ENCODE measurements around the gene CD47. TPM values are rescaled to one million over a fixed set of nuclear protein-coding genes. Genes with fewer than 3 reads are reported as not detected.

The CD47 gene
- total and polyA plus RNA-seq, 2 of the 4 experiments (the other 2 are of a cell fraction): 45.9 to 52.0 TPM

GRCh38 chr3:108021131-108021530 is 69.7 kb downstream of the CD47 start:
- BruUV-seq (replicated peaks): no TSS peak
- no peak for TF ChIP-seq CTCF (conservative IDR thresholded peaks at IDR 0.05; ENCODE audit: low read depth, low read length)
- TF ChIP-seq SMC3 (IDR thresholded peaks at IDR 0.05; ENCODE audit: low read depth, low read length): no peak
- TF ChIP-seq CEBPB (IDR thresholded peaks at IDR 0.05; ENCODE audit: low read depth, low read length): no peak
- TF ChIP-seq RFX5 (IDR thresholded peaks at IDR 0.05; ENCODE audit: low read depth, low read length): no peak
- TF ChIP-seq BHLHE40 (IDR thresholded peaks at IDR 0.05; ENCODE audit: low read depth, low read length): no peak
- no peak for TF ChIP-seq MXI1 (IDR thresholded peaks at IDR 0.05; ENCODE audit: borderline replicate concordance, low read depth, low read length)
- TF ChIP-seq RAD21 (IDR thresholded peaks at IDR 0.05; ENCODE audit: low read length): no peak
- TF ChIP-seq FOS (IDR thresholded peaks at IDR 0.05; ENCODE audit: low read depth, low read length): no peak
- no peak for TF ChIP-seq MAZ (IDR thresholded peaks at IDR 0.05; ENCODE audit: borderline replicate concordance, low read depth, low read length)
- TF ChIP-seq, protein P1, sequence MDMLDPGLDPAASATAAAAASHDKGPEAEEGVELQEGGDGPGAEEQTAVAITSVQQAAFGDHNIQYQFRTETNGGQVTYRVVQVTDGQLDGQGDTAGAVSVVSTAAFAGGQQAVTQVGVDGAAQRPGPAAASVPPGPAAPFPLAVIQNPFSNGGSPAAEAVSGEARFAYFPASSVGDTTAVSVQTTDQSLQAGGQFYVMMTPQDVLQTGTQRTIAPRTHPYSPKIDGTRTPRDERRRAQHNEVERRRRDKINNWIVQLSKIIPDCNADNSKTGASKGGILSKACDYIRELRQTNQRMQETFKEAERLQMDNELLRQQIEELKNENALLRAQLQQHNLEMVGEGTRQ (IDR thresholded peaks at IDR 0.05; ENCODE audit: low read depth, low read length): no peak
- no peak for TF ChIP-seq MAFK (IDR thresholded peaks at IDR 0.05; ENCODE audit: low read depth, low read length)
- no peak for TF ChIP-seq POLR2A (IDR thresholded peaks at IDR 0.05; ENCODE audit: low read depth, low read length)
- no peak for TF ChIP-seq RCOR1 (IDR thresholded peaks at IDR 0.05; ENCODE audit: insufficient replicate concordance, low read length)
- no peak for TF ChIP-seq NFE2L2 (IDR thresholded peaks at IDR 0.05; ENCODE audit: low read depth, low read length)
- TF ChIP-seq ELK1 (IDR thresholded peaks at IDR 0.05; ENCODE audit: borderline replicate concordance, low read depth, low read length): no peak
- no peak for TF ChIP-seq CHD1 (IDR thresholded peaks at IDR 0.05; ENCODE audit: low read depth, low read length)

More at GRCh38 chr3:108021131-108021530, 69.7 kb downstream of the CD47 start:
- Histone ChIP-seq H2BK20ac (ENCODE audit: low read depth, low read length) (no peak overlapping the region), H2BK120ac (ENCODE audit: low read depth, low read length) (no peak overlapping the region), H3K79me1 (ENCODE audit: low read depth in 1 of 2, low read length in 2 of 2) (no peaks in the 10 kb centered on the region), H3K56ac (ENCODE audit: extremely low read depth, insufficient read depth, low read length) (no peak overlapping the region), H4K5ac (ENCODE audit: low read depth, low read length) (no peak overlapping the region), H3K23ac (ENCODE audit: low read depth, low read length) (no peak overlapping the region), H3K9me1 (ENCODE audit: insufficient read depth, low read length) (no peaks in the 10 kb centered on the region; the same call in none of the 2 replicates), H3K36me3 (ENCODE audit: control insufficient read depth, insufficient read depth, low read length) (no peaks in the 10 kb centered on the region), H2BK15ac (ENCODE audit: low read depth, low read length) (no peak overlapping the region), H4K20me1 (ENCODE audit: insufficient read depth, low read length) (no peaks in the 10 kb centered on the region), H3K4me3 (ENCODE audit: insufficient read depth, low read depth, low read length) (no peak overlapping the region), H3K9ac (ENCODE audit: low read depth, low read length) (no peak overlapping the region), H3K4ac (ENCODE audit: low read depth, low read length) (no peak overlapping the region), H3K4me1 (ENCODE audit: control insufficient read depth, insufficient read depth, low read length) (no peaks in the 10 kb centered on the region), H3K27me3 (ENCODE audit: control insufficient read depth, insufficient read depth, low read length) (peaks cover 11% of the 10 kb centered on the region), H2AK5ac (ENCODE audit: low read depth, low read length) (no peak overlapping the region), H3K9me3 (ENCODE audit: control insufficient read depth, insufficient read depth, low read length) (no peaks in the 10 kb centered on the region), H3K4me2 (ENCODE audit: low read depth, low read length) (no peak overlapping the region), H4K91ac (ENCODE audit: insufficient read depth, low read depth, low read length) (no peak overlapping the region), H3K18ac (ENCODE audit: low read depth, low read length) (no peak overlapping the region), H3K14ac (replicated peaks; ENCODE audit: low read depth, low read length) (no peak overlapping the region), H2BK5ac (ENCODE audit: low read depth, low read length, poor library complexity, severe bottlenecking) (no peak overlapping the region), H3K27ac (ENCODE audit: insufficient read depth, low read length) (no peak overlapping the region), H2AK9ac (replicated peaks; ENCODE audit: low read depth, low read length, poor library complexity) (no peak overlapping the region), H4K8ac (ENCODE audit: low read depth in 2 of 2, low read length in 2 of 2) (no peak overlapping the region), H2AFZ (replicated peaks; ENCODE audit: low read length, poor library complexity) (no peak overlapping the region)
- in situ Hi-C loops (cut with MboI; ENCODE audit: low sequenced_read_pairs) (no loop called here), dilution Hi-C loops (cut with HindIII; ENCODE audit: low sequenced_read_pairs, unreplicated experiment) (no loop called here), intact Hi-C loops (cut with micrococcal nuclease) (no loop called here)
- DNase-seq (no peak), ATAC-seq (ENCODE audit: low read depth) (no peak)
- POLR2A ChIA-PET (ENCODE audit: unreplicated experiment): no interaction called here
- CTCF ChIA-PET: no interaction called here
- 54% methylated on average over 2 of the region's 3 CpGs; no CpG with 5 or more reads in 1 of the 2 experiments for WGBS, 2 experiments (ENCODE audit: extremely low coverage in 2 of 2, insufficient read length in 1 of 2)

Data from IMR-90 (cell line).